HG02852 (cell line): ENCODE measurements around the gene RBBP4.
A peak's percentile ranks its signal among the peaks of the same experiment; 100 is the strongest.
"Not testable (repeated sequence)": the region's sequence is repeated elsewhere in the genome, so short reads cannot be mapped to it uniquely, and the experiment has no call there.

Experiments
- ATAC-seq: cut with Tn5 transposase; IDR thresholded peaks from one replicate; pipeline ENCODE4 v1.9.1; 2021; ENCODE audit warnings: mild to moderate bottlenecking, moderate library complexity; ENCODE audit not compliant: unreplicated experiment

Gene RBBP4

DNA sequence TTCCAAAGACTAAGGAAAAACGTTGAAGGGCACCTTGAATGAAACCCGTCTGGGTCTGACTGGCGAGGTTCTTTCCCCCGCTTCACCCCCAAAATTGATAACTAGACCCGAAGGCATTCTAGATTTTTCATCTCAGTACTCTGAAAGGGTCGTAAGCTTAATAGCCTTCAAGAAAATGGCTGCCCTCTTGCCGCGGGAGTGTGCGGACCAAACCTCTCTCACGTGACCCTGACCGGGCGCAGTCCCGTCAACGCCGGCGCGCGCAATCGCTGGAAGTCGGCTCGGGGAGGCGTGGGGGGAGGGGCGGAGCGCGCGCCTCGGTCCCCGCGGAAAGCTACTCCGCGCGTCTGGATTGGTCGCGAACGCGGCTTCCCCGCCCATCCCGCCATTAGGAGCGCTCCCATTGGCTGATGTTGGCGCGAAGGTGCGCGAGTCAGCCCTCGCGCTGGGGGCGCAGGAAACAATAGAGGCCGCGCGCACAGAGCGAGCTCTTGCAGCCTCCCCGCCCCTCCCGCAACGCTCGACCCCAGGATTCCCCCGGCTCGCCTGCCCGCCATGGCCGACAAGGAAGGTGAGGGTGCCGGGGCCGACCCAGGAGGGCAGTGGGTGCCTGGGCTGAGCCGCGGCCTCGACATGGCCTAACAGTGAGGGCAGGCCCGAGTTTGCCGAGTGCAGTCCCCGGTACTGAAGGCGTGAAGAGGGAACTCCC lies at the start of gene RBBP4:
RBBP4 (plus strand) TSS at position 457 of the 709 bp plus-strand sequence; CDS start at position 556, 99 bp downstream.
- peak; percentile 85 for ATAC-seq

DNA sequence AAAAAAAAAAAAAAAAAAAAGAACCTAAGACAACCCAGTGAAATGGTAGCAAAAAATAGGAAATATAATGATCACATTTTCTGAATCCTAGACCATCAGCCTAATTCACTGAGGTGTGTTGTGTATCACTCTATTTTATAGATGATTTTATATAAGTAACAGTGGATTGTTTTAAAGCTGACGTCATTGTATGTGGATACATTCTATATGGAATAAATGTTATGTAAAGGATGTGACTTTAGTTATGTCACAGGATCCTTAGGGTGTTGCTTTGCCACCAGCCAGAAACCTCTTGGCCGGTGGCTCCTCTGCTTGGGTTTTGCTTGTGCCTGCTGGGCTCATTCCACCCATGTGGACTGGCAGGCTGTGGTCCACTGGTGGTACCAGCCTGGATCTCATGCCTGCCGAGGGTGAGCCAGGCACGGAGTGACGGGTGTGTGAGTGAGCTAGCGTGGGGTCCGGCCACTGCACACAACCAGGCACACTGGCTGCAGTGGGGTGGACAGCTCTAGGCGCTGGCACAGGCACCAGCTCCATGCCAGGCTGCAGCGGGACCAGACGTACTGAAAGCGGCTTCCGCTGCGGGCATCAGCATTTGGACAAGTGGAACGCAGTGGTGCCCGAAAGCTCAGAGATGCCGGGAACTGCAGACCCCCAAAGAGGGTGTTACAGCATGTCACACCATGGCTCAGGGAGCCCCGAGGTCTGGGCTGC lies 45.1 kb upstream of the RBBP4 start:
- no peak for ATAC-seq

DNA sequence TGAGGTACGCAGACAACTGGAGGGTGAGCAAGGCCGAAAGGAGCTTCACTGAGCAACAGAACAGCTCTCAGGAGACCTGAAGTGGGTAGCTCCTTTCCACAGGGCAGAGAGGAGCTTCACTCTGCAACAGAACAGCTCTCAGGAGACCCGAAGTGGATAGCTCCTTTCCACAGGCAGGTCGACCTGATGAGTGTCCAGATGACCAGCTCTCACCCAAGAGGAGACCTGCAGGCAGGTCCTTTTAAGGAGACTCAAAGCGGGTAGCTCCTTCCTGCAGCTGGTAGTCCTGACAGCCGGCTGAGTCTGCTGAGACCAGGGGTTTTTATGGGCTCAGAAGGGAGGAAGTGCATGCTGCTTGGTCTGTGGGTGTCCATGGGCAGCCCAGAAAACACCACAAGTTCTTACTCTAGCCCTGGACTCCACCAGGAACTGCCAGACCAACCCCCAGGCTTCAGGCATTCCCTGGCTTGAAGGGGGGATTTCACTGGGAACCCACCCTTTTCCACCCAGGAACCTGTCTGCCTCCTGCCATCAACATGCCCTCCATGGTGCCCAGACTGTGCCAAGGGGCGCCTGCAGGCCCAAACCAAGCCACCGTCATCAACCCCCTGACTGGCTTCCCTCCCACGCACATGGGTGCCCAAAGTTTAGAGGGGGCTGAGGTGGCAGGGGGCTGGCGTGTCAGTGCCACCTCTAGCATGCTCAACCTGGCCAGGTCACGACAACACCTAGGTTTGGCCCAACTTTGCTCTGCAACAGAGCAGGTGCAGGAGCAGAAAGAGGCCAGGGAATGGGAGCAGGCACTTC lies 44.2 kb upstream of the RBBP4 start:
- no peak for ATAC-seq

DNA sequence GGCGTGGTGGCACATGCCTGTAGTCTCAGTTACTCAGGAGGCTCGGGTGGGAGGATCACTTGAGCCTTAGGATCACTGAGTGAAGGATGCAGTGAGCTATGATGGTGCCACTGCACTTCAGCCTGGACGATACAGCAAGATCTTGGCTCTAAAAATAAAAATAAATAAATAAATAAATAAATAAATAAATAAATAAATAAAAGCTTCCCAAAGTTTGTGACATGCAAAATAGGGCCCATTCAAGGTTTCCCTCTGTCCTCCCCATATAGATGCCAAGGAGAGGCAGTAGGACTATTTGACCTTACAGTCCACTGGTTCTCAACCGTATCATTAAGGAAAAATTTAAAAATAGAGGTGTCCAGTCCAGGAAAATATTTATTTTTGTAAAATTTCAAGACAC lies 41.8 kb upstream of the RBBP4 start:
- ATAC-seq = no peak

DNA sequence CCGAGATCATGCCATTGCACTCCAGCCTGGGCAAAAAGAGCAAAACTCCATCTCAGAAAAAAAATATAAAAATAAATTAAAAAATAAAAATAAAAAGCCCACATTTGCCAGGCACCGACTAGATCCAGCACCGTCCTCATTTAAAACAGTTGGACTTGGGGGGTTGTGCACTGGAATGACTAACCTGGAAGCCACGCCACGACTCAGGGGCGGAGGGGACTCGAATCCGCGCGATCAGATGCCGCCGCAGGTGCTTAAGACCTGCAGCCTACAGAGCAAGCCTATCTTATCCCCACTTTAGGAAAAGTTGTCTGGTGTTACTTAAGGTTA lies 39.2 kb upstream of the RBBP4 start:
- ATAC-seq = peak; percentile 24

DNA sequence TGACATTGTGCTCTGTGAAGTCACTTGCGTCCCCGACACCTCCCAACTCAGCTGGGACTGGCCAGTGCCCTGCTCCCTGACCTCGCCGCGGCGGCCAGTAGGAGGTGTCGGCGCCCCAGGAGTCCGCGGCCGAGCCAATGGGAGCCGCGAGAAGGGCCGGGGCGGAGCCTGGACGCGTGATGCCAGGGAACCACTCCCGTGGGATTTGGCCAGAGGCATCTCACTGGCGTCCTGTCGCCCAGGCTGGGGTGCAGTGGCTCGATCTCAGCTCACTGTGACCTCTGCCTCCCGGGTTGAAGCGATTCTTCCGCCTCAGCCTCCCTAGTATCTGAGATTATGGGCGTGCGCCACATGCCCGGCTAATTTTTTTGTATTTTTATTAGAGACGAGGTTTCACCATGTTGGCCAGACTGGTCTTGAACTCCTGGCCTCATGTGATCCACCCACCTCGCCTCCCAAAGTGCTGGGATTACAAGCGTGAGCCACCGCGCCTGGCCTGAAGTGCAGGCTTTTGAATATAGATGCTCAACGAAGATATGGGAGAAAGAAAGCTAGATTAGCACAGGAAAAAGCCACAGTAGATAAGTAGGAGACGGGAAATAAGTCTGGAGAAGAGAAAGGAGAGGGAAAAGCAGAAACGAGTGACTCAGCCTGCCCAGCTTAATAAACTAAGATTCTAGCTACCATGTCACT lies 38.7 kb upstream of the RBBP4 start:
- ATAC-seq = peak; percentile 65

DNA sequence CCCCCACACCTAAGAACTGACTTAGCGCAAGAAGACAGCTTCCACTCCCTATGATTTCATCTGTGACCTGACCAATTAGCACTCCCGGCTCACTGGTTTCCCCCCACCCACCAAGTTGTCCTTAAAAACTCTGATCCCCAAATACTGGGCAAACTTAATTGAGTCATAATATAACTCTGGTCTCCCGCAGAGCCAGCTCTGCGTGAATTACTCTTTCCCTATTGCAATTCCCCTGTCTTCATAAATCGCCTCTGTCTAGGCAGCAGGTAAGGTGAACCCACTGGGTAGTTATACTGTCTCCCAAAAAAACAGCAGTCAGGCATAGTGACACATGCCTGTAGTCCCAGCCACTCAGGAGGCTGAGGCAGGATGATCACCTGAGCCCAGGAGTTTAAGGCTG lies 37.5 kb upstream of the RBBP4 start:
- no peak for ATAC-seq

DNA sequence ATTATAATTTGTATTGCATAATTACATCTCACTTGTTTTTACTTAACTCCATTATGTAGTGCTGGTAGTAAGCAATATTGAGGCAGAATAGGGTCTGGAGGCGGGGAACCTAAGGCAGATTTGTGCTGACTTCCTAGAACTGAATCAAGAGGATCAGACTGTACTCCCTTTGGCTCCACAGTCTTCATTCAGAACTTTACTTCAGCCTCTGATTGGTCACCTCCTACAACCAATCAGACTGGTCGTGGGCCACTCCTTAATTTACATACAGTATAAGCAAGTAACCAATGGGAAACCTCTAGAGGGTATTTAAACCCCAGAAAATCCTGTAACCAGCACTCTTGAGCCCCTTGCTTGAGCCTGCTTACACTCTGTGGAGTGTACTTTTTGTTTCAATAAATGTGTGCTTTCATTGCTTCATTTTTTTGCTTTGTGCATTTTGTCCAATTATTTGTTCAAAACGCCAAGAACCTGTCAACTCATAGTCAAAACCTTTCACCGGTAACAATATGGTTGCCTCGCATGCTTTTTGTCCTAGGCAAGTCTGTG lies 32.3 kb upstream of the RBBP4 start:
- no peak for ATAC-seq

DNA sequence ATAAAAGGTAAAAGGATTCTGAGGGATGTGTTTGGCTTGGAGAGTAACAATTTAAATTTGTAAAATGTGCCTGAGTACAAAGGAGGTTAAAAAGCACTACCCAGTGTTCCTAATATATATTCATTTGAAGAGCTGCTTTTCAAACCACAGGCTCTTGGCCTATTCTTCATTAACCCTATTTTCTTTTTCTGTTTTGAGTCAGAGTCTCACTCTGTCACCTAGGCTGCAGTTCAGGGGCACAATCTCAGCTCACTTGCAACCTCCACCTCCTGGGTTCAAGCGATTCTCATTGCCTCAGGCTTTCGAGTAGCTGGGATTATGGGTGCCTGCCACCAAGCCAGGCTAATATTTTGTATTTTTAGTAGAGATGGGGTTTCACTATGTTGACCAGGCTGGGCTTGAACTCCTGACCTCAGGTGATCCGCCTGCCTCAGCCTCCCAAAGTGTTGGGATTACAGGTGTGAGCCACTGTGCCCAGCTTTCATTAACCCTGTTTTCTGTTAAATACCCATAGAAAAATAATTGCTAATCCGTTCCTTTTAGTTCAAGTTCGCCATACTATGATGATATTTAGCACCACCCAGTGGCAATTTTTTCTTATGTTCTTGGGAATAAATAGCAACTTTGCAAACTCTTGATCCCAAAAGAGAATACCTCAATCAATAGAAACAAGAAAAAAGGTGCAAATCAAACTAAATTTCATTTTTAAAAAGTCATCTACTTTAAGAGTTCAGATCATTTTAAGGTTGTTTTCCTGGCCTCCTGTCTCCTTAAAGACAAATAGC lies 31.1 kb upstream of the RBBP4 start:
- peak; percentile 76 for ATAC-seq

DNA sequence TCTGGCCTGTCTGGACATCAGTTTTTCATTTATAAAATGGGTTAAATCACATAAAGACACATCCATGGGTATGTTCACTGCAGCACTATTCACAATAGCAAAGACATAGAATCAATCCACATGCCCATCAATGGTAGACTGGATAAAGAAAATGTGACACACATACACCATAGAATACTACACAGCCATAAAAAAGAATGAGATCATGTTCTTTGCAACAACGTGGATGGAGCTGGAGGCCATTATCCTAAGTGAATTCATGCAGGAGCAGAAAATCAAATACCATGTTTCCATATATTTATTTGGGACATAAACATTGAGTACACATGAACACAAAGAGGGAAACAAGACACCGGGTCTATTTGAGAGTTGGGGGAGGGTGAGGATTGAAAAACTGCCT lies 28.8 kb upstream of the RBBP4 start:
- no peak for ATAC-seq

DNA sequence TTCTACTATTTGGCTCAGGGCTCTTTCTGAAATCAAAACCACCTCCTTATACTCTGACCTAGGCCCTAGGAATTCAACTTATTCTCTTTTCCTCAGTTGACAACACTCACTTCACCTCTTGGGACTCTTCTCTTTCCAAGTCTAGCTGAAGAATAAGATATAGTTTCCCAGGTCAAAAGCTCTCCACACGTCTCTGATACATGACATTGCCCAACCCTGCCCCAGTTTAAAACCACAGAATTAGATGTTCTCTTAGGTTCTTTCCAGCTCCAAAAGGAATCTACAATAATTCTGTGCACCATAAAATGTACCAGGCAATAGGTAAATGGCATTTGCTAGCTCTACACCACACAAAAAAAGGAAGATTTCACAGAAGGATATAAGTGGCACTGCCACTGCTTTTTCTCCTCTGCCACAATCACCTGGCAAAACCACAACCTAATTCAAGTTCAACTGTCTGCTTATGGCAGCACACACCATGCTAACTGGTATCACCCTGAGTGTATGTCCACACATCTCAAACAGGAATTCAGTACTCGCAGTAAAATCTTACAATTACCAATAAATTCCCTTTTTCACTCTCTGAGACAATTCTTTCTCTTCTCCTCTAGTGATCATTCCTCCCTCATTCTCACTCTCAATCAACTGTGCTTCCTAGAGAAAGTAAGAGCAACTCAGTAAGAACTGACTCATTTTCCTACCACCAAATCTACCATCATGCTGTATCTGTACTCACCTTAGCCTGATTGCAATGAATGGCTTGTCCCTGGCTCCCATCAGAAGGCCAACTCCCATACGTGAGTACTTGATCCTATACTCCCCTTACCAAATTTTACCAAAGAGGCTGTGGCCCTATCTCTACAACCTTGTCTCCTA lies 28.0 kb upstream of the RBBP4 start:
- no peak for ATAC-seq

DNA sequence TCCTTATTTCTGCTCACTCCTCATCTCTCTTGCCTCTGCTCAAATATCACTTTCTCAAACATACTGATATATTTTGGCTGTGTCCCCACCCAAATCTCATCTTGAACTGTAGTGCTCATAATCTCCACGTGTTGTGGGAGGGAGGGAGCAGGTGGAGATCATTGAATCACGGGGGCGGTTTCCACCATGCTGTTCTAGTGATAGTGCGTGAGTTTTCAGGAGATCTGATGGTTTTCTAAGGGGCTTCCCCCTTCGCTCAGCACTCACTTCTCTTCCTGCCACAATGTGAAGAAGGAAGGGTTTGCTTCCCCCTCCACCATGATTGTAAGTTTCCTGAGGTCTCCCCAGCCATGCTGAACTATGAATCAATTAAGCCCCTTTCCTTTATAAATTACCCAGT lies 27.2 kb upstream of the RBBP4 start:
- no peak for ATAC-seq

DNA sequence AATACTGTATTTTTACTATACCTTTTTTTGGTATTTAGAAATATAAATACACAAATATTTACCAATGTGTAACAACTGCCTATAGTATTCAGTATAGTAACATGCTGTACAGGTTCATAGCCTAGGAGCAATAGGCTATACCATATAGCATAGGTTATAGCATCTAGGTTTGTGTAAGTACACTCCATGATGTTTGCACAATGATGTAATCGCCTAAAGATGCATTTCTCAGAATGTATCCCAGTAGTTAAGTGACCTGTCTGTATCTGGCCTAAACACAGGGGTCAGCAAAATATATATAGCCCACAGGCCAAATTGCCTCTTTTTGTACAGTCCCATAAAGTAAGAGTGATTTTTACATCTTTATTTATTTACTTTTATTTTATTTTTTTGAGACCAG lies 24.8 kb upstream of the RBBP4 start:
- no peak for ATAC-seq

DNA sequence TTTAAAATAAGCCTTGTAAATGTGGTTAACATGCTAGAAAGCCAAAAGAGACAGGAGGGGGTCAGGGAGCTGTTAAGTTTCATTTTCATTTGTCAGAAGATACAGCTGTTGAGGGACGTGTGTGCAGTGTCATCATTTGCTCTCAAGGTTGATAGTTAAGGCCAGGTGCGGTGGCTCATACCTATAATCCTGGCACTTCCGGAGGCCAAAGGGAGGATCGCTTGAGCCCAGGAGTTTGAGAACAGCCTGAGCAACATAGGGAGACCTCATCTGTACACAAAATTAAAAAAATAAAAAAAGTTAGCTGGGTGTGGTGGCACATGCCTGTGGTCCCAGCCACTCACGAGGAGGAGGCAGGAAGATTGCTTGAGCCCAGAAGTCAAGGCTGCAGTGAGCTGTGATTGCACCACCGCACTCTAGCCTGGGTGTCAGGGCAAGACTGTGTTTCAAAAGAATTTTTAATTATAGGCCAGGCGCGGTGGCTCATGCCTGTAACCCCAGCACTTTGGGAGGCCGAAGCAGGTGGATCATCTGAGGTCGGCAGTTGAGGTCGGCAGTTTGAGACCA lies 23.3 kb upstream of the RBBP4 start:
- ATAC-seq = peak; percentile 82

DNA sequence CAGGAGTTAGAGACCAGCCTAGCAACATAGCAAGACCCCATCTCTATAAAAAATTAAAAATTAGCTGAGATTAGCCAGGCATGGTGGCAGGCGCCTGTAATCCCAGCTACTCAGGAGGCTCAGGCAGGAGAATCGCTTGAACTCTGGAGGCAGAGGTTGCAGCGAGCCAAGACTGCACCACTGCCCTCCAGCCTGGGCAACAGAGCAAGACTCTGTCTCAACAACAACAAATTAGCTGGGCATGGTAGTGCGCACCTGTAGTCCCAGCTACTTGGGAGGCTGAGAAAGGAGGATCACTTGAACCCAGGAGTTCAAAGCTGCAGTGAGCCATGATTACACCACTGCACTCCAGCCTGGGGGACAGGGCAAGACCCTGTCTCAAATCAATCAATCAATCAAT lies 20.8 kb upstream of the RBBP4 start:
- not testable (repeated sequence) for ATAC-seq

DNA sequence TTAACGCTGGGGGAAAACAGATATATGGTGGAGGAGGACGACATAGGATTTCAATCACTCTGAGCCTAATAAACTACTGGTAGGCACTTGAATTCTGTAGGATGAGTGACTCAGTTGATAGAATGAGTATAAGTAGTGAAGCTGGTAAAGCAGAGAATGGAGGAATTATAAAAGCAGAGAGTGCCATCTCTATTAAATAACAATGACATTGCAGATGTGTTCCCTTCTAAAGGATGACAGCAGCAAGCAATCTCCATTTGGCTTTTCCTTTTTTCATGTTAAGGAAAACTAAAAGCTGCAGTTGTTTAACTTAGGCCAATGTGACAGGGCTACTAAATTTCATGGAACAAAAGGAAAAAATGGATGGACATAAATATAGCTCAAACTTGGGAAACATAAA lies 18.2 kb upstream of the RBBP4 start:
- no peak for ATAC-seq

DNA sequence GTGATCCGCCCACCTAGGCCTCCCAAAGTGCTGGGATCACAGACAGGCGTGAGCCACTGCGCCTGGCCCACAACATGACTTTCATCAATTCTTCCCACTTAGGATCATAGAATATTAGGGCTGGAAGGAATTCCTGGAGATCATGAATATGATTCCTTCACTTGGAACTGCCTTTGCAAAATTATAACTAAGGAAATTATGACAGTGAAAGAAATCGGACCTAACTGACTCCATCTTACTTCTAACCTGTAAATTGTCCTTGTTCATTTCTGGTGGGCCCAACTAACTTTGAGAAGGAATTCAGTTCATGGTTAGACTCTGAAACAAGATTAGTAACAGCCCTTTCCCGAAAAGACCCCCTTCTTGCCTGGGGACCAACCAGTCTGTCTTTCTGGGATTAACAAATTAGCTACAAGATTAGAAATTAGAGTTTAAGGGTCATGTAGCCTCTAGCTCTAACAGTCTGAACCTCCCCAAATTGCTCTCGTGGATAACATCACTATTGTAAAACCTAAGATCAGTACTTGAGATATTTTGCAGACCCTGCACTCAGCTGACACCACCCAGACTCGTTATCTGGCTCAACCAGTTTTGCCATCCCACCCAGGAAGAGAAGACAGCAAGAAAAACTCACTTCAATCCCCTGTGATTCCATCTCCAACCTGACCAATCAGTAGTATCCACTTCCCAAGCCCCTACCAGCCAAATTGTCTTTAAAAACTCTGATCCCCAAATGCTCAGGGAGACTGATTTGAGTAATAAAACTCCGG lies 15.3 kb upstream of the RBBP4 start:
- ATAC-seq = no peak
